ENCODE data around the gene GPR173.

GPR173 gene

DNA sequence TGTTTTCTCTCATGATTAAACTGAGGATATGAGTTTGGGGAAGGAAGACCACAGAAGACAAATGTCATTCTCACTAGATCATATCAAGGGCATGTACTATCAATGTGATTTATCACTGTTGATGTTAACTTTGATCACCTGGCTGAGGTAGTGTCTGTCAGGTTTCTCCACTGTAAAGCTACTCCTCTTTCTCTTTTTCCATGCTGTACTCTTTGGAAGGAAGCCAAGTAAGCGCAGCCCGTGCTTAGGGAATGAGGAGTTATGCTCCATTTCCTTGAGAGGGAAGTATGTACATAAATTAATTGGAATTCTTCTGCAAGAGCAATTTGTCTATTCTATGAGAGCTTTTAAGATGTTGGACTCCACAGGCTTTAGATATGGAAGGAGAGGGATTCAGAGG lies 41.3 kb downstream of the GPR173 start:
- no peak for DNase-seq (ENCODE audit: low read depth in 2 of 2)

GRCh38 chrX:53091354-53091753 lies 42.8 kb downstream of the GPR173 start:
- no peak for DNase-seq (ENCODE audit: low read depth in 2 of 2)

DNA sequence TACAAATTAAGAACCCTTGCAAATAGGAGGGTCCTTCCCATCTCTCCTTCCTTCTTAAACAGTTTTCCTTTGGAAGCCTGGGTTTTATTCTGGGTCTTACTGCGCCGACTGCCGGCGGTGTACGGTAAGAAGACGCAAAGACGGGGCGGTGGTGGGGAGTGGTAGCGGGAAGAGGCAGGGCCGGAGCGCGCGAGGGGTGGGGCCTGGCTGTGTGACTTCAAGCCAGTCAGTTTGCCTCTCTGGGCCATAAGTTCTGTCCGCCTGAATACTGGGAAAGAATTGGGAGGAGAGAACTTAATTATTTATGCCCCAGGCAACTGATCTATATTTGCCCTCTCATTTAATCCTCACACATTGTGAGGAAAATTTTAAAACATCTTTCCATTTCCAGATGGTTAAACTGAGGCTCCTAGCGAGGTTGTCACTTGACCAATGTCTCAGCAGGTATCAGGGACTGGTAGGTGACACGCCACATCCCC lies 44.6 kb downstream of the GPR173 start:
- DNase-seq (ENCODE audit: low read depth in 2 of 2) = peak; percentile 56 to 69

GRCh38 chrX:53093748-53094581 lies 45.4 kb downstream of the GPR173 start, which contains the start of gene KANTR:
KANTR (plus strand) TSS chrX:53094142; CDS start chrX:53124273, 30,131 bp downstream.
- peak; percentile 55 to 73 for DNase-seq (ENCODE audit: low read depth in 2 of 2)

- DNase-seq (ENCODE audit: low read depth in 2 of 2) = no peak
Measured at GRCh38 chrX:53094582-53094905, 46.0 kb downstream of the GPR173 start.

DNA sequence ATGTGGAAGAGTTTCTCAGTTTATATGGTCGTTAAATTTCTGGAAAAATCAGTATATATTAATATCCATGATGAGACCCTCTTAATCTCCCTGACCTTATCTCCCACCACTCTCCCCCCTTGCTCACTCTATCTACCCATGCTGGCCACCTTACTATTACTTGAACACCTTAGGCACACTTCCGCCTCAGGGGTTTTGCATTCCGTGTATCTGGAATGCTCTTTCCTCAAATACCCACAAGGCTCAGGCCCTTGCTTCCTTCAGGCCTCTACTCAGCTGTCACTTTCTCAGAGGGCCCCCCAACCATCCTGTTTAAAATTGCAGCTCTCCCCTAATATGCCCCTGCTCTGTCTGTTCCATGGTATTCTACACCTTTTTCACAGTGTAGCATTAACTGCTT lies 47.2 kb downstream of the GPR173 start:
- DNase-seq (ENCODE audit: low read depth in 2 of 2) = no peak

DNA sequence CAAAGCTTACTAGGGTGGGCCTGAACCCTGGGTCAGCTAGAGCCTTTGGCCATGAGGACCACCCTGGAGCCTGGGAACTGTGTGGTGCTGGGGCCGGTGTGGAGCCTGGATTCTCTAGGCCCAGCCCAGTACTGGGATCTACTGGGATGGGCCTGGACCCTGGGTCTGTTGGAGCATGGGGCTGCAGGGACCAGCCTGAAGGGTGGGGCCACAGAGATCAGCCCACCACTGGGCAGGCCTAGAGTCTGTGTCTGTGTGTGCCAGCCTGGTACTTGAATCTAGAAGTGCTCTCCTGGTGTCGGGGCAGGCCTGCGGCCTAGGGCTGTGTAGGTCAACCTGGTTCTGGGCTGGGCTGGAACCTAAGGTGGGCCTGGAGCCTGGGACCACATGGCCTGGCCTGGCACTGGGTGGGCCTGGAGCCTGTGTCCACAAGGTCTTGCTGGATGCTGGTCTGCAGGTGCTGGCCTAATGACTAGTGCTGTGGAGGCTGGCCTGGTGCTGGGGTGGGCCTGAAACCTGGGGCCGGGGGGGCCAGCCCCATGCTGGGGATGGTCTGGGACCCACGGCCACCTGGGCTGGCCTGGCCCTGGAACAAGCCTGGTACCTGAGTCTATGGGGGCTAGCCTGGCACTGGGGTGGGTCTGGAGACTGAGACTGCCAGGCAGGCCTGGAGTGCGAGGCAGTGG lies 66.4 kb downstream of the GPR173 start:
- no peak for DNase-seq (ENCODE audit: low read depth in 2 of 2)

GRCh38 chrX:53115550-53115874 lies 66.9 kb downstream of the GPR173 start:
- DNase-seq (ENCODE audit: low read depth in 2 of 2) = no peak

- no peak for DNase-seq (ENCODE audit: low read depth in 2 of 2)
Measured at GRCh38 chrX:53116101-53116500, 67.5 kb downstream of the GPR173 start.

DNA sequence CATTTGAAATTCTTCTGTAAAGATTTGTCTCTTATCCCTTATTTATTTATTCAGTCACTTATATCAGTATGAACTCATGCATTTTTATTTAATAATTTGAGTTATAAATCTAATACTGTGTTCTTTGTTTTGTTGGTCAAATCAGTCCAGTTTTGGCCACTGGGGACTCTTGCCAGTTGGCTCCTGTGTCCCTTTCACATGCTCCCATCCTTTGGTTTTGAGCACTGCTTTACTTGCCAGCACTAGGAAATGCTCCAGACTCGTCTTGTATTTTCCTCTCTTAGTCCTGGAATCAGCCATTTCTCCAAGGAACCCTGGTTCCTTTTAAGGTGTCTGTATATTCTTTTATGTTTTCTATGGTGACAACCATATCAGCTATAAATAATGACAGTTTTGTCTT lies 73.4 kb downstream of the GPR173 start:
- no peak for DNase-seq (ENCODE audit: low read depth in 2 of 2)

DNA sequence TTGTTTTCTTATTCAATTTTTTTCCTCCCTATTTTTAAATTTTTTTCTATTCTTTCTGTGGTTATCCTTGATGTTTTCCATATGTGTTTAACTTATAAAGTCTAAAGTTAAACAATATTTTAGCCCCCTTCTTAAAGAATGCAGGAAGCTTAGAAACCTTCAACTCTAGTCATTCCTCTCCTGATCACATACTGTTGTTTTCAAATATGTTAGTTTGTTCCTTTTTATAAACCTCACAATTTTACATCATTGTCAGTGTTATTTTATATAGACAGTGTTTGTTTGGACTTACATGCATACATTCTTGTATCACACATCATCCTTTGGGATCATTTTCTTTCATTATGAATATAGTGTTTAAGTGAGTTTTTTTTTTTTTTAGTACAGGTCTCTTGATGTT lies 76.9 kb downstream of the GPR173 start:
- DNase-seq (ENCODE audit: low read depth in 2 of 2) = no peak

DNA sequence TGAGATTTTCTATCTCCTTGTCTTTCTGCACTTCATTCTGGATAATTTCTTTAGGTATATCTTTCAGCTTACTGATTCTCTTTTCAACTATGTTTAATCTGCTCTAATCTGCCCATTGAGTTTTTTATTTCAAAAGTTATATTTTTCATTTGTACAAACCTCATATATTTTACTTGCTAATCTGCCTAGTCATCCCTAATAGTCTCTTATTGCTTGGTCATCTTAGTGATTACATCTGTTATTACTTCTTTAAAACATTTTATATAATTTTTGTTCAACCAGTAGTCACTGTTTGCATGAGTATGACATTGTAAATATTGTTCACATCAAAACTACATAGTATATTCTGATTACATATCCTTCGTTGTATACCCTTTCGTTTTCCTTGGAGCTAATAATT lies 77.8 kb downstream of the GPR173 start:
- DNase-seq (ENCODE audit: low read depth in 2 of 2) = no peak

DNA sequence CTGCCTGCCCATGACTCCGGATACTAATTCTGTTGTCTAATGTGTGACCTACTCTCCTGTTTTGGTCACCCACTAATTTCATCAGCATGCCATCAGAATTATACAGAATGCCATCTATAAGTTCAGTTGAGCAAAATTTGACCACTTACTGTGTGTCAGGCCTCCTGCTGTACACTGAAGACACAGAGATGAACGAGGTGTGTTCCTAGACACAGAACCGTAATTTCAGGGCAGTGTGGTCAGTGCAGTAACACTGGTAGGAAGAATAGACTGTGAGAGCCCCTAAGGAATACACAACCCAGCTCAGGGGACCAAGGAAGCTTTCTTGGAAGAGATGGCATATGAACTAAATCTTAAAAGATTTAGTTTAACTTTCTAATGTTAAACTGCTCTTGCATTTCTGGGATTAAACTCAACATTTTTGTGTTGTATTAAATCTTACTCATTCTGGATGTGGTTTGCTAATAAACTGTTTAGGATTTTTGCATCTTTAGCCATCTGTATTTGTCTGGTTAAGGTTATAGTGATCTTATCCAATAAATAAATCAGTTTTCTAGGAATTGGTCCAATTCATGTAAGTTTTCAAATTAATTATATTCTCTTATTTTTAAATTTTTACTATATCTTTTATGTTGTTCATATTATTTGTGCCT lies 79.6 kb downstream of the GPR173 start:
- no peak for DNase-seq (ENCODE audit: low read depth in 2 of 2)

Data from stimulated activated CD4-positive, alpha-beta T cell treated with anti-CD3 and anti-CD28 coated beads, Interleukin-12 subunit alpha, Interleukin-12 subunit beta, amount 100 ng/mL, for 24 hours (primary cell).